ENCODE measurements around the gene ZNF197.
"Not testable (repeated sequence)": the region's sequence is repeated elsewhere in the genome, so short reads cannot be mapped to it uniquely, and the experiment has no call there.

The ZNF197 gene

DNA sequence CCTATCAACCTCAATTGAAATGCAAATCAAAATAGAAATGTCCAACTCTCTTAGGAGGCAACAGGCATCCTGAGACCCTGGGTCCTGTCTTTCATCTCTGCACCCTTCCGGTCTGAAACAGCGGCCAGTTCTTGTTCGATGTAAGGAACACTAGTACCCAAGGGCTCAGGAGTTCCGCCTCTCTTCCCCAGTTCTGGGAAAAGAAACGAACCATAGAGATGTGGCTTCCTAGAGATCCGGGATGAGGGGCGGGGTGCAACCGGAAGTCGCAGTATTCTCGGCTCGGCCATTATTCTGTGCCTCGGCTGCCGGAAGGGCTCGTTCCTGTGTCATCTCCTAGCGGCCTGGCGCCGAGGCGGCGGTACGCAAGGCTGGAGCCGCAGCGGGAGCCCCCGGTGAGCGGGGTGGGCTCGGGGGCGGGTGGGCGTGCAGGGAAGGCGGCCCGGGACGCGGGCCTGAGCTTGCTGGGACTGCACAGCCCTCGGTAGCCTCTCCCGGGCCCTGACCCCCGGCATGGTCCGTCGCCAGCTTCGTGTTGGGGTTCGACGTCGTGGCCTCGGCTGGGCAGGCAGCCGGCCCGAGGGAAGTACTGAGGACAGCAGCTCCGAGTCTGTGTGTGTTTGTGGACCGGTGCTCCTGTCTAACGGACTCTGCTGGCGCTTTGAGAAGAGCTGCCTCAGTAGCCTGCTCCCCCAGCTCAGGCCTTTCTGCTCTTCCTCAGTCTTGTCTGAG, at the start of gene ZNF197:
TSS of gene ZNF197 (plus strand) at position 288 of the 732 bp plus-strand sequence. CDS start 4,119 bp downstream, outside the sequence.
- peak; percentile 42 to 57 for DNase-seq (ENCODE audit: low read depth in 2 of 2)

DNA sequence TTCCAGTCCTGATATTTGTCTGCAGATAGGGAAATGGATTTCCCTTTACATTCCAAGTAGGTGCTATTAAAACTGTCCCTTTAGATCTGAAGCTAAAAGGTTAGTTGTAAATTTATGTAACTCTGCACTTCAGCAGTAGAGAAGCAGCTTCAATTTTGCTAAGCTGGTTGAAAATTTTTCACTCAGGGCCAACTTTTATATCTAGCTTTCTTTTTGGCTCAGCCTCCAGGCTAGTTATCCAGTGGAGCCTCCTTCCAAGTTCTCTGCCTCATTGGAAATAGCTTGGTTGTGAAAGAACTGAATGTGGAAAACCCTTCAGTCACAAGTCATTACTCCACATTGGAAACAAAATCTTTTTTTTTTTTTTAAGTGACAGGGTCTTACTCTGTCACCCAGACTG, 48.2 kb upstream of the ZNF197 start:
- DNase-seq (ENCODE audit: low read depth in 2 of 2), result no peak

DNA sequence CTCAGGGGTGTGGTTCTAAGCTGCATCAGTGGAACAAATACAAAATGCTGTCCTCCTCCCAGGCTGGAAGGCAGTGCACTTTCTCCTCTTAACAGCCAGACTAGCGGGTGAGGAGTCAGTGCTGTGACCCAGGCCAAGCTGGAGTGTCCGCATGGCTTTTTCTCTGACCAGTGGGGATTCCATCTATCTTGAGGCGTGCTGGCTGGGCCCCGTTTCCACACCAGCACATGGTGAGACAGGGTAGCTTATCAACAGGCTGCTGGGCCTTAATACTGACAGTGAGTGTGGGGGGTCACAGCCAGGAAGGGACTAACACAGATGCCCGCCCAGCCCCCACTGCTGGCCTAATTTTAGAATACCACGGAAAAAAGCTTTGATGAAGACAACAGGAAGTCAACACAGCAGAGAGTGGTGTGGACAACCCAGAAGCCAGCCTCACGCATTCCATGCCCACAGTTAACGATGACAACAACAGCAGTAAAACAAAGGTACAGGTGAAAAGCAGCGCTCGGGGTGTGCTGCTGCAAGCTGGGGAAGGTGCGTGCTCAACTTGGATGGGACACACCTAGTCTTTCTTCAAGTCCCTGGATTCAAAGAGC, 47.4 kb upstream of the ZNF197 start:
- DNase-seq (ENCODE audit: low read depth in 2 of 2), result not testable (repeated sequence)

DNA sequence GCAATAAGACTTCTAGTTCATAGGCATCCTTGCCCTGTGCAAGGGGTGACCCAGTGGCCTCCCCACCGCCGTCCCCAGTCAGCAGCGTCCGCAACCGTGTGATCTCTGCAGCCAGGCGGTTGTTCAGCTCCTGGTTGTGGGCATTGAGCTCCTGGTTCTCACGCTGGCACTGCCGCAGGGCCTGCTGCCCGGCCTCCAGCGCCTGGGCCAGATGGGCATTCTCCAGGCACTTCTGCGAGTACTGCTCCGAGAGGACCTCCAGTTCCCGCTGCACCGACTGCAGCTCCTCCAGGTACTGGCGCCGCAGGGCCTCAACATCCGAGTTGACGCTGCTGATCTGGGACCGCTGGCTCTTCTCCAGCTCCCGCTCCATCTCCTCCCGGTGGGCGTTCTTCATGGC, 46.5 kb upstream of the ZNF197 start:
- not testable (repeated sequence) for DNase-seq (ENCODE audit: low read depth in 2 of 2)

DNA sequence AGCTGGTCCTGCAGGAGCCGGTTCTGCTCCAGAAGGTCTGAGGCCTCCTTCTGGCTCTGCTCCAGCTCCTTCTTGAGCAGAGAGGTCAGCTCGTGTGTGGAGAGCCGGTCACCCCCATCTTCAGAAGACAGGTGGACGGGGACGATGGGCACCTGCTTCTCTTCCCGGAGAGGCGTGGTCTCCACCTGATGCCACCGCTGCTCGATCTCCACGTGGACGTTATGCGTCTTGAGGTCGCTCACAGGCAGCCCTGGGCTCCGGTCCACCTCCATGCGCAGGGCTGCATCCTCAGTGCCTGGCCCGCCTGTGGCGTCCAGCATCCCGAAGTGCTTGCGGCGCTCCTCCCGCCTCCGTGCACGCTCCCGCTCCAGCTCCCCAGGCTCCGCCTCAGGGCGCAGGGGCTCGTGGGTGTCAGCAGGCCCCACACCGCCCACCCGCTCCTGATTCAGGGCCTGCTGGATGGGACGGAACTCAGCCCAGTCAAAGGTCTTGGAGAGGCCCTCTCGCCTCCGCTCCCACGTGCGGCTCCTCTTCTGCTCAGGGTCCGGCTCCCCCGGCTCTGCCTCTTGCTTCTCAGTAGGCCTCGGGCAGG, 45.8 kb upstream of the ZNF197 start:
- DNase-seq (ENCODE audit: low read depth in 2 of 2), result not testable (repeated sequence)

DNA sequence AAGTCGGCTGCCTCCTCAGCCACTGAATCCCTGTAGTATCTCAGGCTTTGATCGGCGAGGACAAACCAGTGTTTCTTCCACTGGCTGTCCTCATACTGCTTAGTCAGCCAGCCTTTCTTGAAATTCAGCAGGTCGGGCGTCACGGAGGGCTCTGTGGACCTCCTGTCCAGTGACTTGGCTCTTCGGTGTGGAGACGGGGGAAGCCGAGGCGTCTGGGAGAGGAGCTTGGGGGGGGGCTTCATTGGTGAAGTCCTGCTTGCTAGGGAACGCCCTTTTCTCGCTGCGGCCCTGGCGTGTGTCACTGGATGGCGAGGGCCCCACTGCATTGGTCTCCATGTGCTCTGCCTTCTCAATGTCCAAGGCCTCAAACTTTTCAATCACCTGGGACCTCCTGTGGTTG, 45.1 kb upstream of the ZNF197 start:
- DNase-seq (ENCODE audit: low read depth in 2 of 2), result not testable (repeated sequence)

DNA sequence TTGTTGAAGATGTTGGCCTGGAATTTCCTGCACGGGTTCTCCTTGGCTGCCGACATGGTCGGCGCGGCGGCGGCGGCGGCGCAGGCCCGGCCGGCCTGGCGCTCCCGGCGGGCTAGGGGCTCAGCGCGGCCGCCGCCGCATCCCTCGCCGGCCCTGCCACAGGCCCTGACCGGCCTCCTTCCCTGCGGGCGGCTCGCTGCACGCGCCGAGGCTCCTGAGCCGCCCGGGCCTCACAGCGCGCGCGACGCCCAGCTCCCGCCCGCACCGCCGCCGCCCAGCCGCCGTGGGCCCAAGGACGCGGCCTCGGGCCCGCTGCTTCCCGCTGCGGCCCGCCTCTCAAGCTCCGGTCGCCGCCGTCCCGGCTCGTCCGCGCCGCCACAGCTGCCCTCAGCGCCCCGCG, 43.9 kb upstream of the ZNF197 start:
- DNase-seq (ENCODE audit: low read depth in 2 of 2), result not testable (repeated sequence)

DNA sequence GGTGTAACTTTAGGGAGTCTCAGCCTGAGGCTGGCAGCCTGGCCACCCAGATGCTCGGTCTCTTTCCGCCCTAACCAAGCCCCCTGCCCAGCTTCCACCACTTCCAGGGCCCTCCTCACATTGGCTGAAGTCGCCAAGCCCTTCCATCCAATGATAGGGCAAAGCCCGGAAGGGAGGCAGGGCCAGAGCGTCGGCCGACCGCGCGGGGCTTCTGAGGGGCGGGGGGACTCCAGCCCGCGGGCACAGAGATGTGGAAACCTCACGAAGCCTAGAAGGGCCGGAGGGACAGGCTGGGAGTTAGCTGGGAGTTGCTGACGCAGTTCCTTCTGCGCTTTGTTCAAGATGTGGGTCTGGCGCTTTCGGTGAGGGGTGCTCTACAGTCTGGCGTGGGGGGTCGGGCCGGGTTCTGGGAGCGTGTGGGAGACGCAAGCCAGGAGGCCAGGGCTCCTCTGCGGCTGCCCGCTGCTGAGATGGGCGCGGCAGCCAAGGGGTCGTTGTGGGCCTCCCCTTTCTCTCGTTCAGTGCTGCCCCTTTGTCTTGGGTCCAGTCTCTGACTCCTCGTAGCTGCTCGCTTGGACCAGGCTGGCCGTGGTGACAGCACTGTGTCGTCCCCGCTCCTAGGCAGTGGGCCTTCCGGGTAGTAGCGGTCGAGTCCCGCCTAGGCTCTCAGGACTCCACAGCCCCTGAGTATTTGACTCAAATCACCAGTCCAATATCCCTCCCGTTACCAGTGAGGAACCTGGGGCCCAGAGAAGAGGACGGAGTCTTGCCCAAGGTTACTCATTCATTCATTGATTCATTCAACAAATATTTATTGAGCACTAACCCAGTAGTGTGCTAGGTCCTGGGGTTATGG, 40.0 kb upstream of the ZNF197 start, which contains the start of gene ZNF660:
TSS of gene ZNF660 (plus strand) at position 319 of the 856 bp plus-strand sequence. CDS start 9,230 bp downstream, outside the sequence.
- DNase-seq (ENCODE audit: low read depth in 2 of 2), result peak in 1 of 2 donors; percentile 4

DNA sequence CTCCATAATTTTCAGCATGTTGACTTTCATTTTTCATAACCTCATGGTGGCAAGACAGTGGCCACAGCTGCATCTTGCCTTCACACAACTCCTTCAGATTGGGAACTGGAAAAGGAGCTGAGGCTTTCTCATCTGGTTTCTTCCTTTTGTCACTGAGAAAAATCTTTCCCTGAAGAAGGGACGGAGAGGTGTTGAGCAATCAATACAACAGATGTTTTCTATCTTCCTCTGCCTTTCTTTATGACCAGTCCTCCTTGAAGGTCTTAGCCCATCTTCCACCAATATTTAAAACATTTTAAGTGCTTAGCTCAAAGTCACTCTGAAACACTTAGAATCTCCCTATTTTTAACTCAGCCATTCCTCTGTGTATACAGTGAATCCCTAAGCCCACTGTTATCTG, 28.2 kb upstream of the ZNF197 start:
- DNase-seq (ENCODE audit: low read depth in 2 of 2), result no peak

DNA sequence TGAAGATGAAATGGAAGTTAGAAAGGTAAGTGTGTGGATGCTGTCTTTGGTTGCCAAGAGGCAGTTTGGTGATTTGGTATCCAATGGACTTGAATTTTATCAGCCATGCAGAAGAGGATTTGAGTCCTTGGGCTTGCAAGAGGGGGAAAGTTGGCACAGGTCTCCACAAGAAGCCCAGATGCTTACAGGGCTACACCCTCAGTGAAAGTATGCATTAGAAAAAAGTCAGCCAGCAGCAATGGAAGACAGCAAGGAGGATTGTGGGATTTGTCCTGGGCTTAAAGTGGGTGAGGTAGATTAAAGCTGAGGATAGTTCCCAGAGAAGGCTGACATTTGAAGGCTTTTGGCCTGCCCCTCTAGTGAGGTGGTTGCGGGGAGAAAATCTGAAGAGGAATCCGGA, 23.1 kb upstream of the ZNF197 start:
- no peak for DNase-seq (ENCODE audit: low read depth in 2 of 2)

DNA sequence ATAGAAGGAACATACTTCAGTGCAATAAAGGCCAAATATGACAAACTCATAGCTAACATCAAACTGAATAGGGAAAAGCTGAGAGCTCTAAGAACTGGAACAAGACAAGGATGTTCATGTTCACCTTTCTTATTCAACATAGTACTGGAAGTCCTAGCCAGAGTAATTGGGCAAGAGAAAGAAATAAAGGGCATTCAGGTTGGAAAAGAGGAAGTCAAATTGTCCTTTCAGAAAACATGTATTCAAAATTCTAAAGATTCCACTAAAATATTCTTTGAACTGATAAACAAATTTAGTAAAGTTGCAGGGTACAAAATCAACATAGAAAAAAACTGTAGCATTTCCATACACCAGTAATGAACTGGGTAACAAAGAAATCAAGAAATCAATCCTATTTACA, 12.2 kb upstream of the ZNF197 start:
- no peak for DNase-seq (ENCODE audit: low read depth in 2 of 2)

DNA sequence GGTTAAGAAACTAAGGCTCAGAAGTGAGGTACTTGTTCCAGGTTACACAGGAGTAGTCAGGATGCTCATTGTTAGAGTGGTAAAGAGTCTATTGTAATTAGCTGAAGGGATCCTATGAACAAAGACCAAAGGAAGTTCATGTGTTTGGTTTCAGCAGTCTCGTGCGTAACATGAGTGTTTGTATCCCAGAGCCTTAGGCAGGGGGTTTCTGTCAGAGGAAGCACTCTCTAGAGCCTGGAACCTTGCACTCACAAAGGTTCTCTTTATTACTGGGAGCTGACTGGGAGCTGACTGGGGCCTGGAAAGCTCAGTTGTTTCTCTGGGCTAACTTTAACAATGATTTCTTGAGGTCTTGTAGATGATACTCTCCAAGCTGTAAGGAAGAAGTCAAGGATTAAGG, 3.9 kb downstream of the ZNF197 start:
- no peak for DNase-seq (ENCODE audit: low read depth in 2 of 2)

DNA sequence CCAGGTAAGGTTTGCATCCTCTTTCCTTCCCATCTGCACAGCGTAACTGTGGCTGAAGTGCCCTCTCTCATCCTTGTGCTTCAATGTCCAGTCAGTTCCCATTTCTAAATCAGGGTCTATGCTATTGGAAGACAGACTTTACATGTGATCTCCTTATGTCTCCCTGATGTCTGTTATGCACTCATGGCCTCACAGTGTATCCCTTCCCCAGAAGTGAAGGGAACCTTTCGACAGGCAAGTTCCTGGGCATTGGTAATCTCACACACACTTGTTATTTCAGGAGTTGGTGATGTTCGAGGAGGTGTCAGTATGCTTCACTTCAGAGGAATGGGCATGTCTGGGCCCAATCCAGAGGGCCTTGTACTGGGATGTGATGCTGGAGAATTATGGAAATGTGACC, 7.4 kb downstream of the ZNF197 start:
- DNase-seq (ENCODE audit: low read depth in 2 of 2), result no peak

DNA sequence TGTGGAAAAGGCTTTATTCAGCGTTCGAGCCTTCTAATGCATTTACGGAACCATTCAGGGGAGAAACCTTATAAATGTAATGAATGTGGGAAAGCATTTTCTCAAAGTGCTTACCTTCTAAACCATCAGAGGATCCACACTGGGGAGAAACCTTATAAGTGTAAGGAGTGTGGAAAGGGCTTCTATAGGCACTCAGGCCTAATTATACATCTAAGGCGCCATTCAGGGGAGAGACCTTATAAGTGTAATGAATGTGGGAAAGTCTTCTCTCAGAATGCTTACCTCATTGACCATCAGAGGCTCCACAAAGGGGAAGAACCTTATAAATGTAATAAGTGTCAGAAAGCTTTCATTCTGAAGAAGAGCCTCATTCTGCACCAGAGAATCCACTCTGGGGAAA, 17.5 kb downstream of the ZNF197 start:
- DNase-seq (ENCODE audit: low read depth in 2 of 2), result no peak

DNA sequence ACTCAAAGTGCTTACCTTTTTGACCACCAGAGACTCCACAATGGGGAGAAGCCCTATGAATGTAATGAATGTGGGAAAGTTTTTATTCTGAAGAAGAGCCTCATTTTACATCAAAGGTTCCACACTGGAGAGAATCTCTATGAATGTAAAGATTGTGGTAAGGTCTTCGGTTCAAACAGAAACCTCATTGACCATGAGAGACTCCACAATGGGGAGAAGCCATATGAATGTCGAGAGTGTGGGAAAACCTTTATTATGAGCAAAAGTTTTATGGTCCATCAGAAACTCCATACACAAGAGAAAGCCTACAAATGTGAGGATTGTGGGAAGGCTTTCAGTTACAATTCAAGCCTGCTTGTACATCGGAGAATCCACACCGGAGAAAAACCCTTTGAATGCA, 18.2 kb downstream of the ZNF197 start:
- no peak for DNase-seq (ENCODE audit: low read depth in 2 of 2)

DNA sequence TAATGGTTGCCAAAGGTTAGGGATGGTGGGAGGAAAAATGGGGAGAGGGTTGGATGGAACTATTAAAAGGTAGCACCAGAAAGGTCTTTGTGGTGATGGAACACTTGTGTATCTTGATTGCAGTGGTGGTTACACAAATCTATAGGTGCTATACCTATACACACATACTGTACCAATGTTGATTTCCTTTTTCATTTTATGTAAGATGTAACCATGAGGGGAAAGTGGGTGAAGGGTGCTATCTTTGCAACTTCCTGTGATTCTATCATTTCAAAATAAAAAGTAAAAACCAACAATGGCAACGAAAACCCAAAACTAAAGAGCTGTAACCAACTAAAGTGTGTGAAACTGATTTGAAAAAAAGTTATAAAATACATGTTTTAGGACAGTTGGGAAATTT, 22.9 kb downstream of the ZNF197 start:
- no peak for DNase-seq (ENCODE audit: low read depth in 2 of 2)

DNA sequence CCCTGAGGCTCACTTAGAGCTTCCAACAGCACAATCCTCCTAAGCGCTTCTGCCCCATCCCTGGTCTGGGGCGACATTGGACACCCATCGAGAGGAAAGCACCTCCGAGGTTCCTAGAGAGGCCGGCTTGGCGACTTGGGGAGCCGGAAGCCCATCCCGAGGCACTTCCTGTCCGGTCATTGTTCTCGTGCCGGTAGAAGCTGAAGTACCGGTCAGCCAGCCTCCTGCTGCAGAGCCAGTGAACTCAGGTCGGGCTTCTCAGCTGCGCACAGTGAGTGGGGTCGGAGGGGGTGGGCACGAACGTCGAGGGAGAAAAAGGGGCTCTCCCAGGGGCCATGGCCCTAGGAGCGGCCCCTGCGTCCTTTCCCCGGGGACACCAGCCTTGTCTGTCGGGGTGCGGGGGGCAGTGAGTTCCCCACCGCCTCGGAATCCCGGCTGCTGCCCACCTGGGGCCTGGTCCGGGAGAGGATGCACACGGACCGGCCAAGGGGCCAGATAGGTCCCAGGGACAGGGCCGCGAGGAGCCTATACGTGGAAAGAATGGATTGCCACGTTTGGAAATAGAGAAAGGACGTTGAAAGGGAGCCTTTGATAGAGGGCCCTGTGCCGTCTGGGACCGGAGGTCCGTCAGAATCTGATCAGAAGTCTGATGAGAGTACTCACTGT, 23.9 kb downstream of the ZNF197 start, which contains the start of gene ZNF35:
TSS of gene ZNF35 (plus strand) at position 169 of the 666 bp plus-strand sequence. CDS start 2,336 bp downstream, outside the sequence.
- DNase-seq (ENCODE audit: low read depth in 2 of 2), result peak in 1 of 2 donors; percentile 42

DNA sequence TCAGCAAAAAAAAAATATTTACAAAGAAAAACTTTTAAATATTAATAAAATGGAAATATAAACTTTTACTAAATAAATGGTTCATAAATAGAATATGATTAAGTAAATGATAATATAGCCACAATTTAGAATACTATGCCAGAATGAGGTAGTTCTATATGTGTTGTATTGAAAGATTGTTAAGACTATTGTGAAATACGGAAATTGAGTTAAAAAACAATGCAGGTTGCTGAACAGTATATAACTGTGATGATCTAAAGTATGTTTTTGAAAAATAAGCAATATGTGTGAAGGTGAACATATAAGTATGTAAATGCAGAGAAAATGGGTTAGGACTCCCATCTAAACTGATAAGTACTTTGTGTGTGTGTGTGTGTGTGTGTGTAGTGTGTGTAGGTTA, 24.9 kb downstream of the ZNF197 start:
- no peak for DNase-seq (ENCODE audit: low read depth in 2 of 2)

DNA sequence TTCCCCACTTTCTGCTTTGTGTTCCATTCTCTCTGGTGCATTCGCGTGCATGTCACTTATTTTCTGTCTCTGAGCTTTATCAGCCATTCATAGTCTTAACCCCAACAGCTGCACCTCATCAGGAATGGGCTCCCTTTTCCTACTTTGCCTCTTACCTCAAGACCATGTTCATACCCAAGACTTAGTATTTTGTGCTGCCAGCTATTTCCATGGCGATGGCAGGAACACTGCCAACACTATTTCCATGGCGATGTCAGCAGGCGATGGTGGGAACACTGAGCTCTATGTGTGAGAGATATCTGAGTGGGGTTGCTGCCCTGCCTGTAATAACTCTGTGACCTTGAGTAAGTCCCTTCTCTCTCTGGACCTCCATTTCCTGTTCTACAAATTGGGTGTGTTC, 29.2 kb downstream of the ZNF197 start:
- DNase-seq (ENCODE audit: low read depth in 2 of 2), result no peak

DNA sequence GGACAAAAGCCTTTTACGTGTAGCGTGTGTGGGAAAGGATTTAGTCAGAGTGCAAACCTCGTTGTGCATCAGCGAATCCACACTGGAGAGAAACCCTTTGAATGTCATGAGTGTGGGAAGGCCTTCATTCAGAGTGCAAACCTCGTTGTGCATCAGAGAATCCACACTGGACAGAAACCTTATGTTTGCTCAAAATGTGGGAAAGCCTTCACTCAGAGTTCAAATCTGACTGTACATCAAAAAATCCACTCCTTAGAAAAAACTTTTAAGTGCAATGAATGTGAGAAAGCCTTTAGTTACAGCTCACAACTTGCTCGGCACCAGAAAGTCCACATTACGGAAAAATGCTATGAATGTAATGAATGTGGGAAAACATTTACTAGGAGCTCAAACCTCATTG, 34.2 kb downstream of the ZNF197 start:
- no peak for DNase-seq (ENCODE audit: low read depth in 2 of 2)

DNA sequence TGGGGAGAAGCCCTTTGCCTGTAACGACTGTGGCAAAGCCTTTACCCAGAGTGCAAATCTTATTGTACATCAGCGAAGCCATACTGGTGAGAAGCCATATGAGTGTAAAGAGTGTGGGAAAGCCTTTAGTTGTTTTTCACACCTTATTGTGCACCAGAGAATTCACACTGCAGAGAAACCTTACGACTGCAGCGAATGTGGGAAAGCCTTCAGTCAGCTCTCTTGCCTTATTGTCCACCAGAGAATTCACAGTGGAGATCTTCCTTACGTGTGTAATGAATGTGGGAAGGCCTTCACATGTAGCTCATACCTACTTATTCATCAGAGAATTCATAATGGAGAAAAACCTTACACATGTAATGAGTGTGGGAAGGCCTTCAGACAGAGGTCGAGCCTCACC, 34.6 kb downstream of the ZNF197 start:
- no peak for DNase-seq (ENCODE audit: low read depth in 2 of 2)

Data from activated CD4-positive, alpha-beta T cell treated with anti-CD3 and anti-CD28 coated beads for 24 hours (primary cell).